Activated naive CD4-positive, alpha-beta T cell treated with anti-CD3 and anti-CD28 coated beads, Interleukin-2, amount 50 U/mL, for 72 hours (primary cell): ENCODE results near the gene RABEP2. TPM values are rescaled to one million over a fixed set of nuclear protein-coding genes. Genes with fewer than 3 reads are reported as not detected.
"Not testable (repeated sequence)": the region's sequence is repeated elsewhere in the genome, so short reads cannot be mapped to it uniquely, and the experiment has no call there.

Experiments used
- ATAC-seq, 2 donors: fragments of 150-1000 bp; cut with Tn5 transposase; 2 replicates each; pipeline ENCODE4 v1.10.0; 2021; ENCODE audit warnings: mild to moderate bottlenecking in 2 of 2, moderate library complexity in 2 of 2
- DNase-seq, 2 donors: peaks; one replicate each; pipeline ENCODE4 v3.0.0; 2021 to 2022; ENCODE audit warnings: low spot score in 2 of 2
- H3K27ac Mint-ChIP-seq, 2 donors: one replicate each; pipeline ENCODE4 v1.8.0; 2022; ENCODE audit warnings: mild to moderate bottlenecking in 2 of 2, mixed read lengths in 2 of 2
- H3K36me3 Mint-ChIP-seq, 2 donors: one replicate each; pipeline ENCODE4 v1.8.0; 2022; ENCODE audit warnings: mixed read lengths in 2 of 2
- H3K9me3 Mint-ChIP-seq, 2 donors: one replicate each; pipeline ENCODE4 v1.8.0; 2022; ENCODE audit warnings: mixed read lengths in 2 of 2
- total RNA-seq, 2 donors: library from RNA; stranded (reverse); gene quantifications; one replicate each; pipeline ENCODE4 v1.2.3, GENCODE V29; 2022

Gene RABEP2
- total RNA-seq, 2 donors from 2014 or later: 20.7 to 25.1 TPM

DNA sequence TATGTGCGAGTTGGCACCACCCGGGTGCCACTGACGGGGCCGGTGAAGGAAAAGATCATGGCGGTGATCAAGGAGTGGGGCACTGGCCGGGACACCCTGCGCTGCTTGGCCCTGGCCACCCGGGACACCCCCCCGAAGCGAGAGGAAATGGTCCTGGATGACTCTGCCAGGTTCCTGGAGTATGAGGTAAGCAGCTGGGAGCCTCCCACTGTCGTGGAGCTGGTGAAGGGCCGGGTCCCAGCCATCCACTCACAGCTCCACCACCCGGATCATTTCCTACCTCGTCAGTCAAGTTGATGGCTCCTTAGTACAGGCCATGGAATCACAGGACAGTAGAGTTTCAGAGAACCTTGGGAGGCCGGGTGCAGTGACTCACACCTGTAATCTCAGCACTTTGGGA lies 26.8 kb downstream of the RABEP2 start:
- no peaks in the 10 kb centered on the region for H3K36me3 Mint-ChIP-seq
- ATAC-seq (no peak), DNase-seq (no peak)
- peak overlapping the region in 1 of 2 donors; percentile 8 for H3K27ac Mint-ChIP-seq
- H3K9me3 Mint-ChIP-seq: no peaks in the 10 kb centered on the region

- no peak for DNase-seq
- Mint-ChIP-seq H3K27ac (peak overlapping the region in 1 of 2 donors; percentile 8), H3K36me3 (no peaks in the 10 kb centered on the region), H3K9me3 (no peaks in the 10 kb centered on the region)
- no peak for ATAC-seq
Measured at GRCh38 chr16:28897826-28898225, 27.2 kb downstream of the RABEP2 start.

DNA sequence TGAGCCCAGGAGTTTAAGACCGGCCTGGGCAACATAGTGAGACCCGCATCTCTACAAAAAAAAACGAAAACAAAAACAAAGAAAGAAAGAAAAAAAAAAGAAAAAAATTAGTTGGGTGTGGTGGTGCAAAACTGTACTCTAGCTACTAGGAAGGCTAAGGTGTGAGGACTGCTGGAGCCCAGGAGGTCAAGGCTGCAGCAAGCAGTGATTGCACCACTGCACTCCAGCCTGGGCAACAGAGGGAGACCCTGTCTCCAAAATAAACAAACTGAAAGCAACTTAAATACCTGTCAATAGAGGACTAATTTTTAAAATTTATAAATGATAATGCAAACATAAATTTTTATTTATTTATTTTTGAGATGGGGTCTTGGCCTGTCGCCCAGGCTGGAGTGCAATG lies 29.4 kb downstream of the RABEP2 start:
- ATAC-seq: no peak
- H3K36me3 Mint-ChIP-seq: no peaks in the 10 kb centered on the region
- no peak overlapping the region for H3K27ac Mint-ChIP-seq
- H3K9me3 Mint-ChIP-seq: no peaks in the 10 kb centered on the region
- DNase-seq: no peak

DNA sequence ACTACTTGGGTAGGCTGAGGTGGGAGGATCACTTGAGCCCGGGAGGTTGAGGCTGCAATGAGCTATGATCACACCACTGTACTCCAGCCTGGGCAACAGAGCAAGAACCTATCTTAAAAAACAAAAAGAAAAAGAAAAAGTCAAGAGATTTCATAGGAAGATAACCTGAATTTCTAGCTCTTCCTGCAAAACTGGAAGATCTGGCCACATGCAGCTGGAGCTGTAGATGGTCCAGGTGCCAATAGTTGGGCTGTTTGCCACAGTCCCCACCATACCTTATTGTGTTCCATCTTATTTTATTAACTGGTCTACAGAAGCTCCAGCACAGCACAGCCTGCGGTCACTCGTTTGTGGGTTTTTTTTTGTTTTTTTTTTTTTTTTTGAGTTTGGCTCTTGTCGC lies 31.7 kb downstream of the RABEP2 start:
- no peak for ATAC-seq
- no peak overlapping the region for H3K27ac Mint-ChIP-seq
- H3K9me3 Mint-ChIP-seq: no peaks in the 10 kb centered on the region
- no peak for DNase-seq
- H3K36me3 Mint-ChIP-seq: no peaks in the 10 kb centered on the region

- no peak overlapping the region for H3K27ac Mint-ChIP-seq
- DNase-seq: no peak
- ATAC-seq: no peak
- H3K36me3 Mint-ChIP-seq: no peaks in the 10 kb centered on the region
- H3K9me3 Mint-ChIP-seq: no peaks in the 10 kb centered on the region
Measured at GRCh38 chr16:28891964-28892890, 32.8 kb downstream of the RABEP2 start.

- not testable (repeated sequence) for H3K36me3 Mint-ChIP-seq, DNase-seq, ATAC-seq, H3K27ac Mint-ChIP-seq, H3K9me3 Mint-ChIP-seq
Measured at GRCh38 chr16:28890355-28890754, 34.7 kb downstream of the RABEP2 start.

GRCh38 chr16:28886945-28887344 lies 38.1 kb downstream of the RABEP2 start:
- no peaks in the 10 kb centered on the region for H3K9me3 Mint-ChIP-seq
- DNase-seq (no peak), ATAC-seq (no peak)
- H3K36me3 Mint-ChIP-seq: no peaks in the 10 kb centered on the region
- H3K27ac Mint-ChIP-seq: no peak overlapping the region

- H3K9me3 Mint-ChIP-seq: peaks cover 0 to 5% of the 10 kb centered on the region in 2 donors
- no peak for ATAC-seq
- H3K36me3 Mint-ChIP-seq: peaks cover 8 to 9% of the 10 kb centered on the region in 2 donors
- DNase-seq: no peak
- peak overlapping the region in 1 of 2 donors; percentile 56 for H3K27ac Mint-ChIP-seq
Measured at GRCh38 chr16:28884045-28884444, 41.0 kb downstream of the RABEP2 start.

DNA sequence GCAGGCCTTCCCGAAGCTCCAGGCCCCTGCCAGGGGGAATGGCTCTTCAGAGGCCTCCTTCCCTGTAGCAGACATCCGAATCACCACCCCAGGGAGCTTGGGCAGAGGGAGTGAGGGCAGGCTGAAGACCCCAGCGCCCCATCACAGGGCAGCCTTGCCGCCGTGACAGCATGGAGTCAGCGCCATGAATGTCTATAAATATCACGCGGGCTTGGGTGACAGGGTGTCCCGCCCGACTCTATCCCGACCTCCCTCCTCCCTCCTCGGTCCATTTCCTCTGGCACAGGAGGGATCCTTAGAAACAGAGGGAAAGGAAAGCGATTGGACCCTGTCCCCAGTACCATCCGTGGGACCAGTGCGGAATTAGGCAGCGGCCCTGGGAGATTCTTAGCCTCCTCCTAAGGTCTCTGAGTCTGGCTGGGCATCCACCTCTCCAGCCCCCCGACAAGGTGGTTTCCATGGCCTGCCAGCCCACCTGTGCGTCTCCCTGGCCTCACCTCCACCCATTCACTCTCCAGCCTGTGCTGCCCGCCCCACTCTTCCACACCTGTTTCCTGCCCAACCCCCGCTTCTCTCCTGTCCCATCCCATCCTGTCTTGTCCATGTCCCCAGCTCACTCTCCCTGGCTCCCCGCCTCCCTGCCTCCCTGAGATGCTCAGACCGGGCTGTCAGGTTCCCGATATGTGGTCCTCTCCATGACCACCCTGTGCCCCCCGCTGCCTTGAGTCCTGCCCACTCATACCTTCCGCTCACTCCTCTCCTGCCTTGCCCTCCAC lies 41.6 kb downstream of the RABEP2 start:
- no peak for ATAC-seq
- no peak for DNase-seq
- Mint-ChIP-seq H3K9me3 (peaks cover 0 to 5% of the 10 kb centered on the region in 2 donors), H3K27ac (no peak overlapping the region), H3K36me3 (peaks cover 8 to 9% of the 10 kb centered on the region in 2 donors)

DNA sequence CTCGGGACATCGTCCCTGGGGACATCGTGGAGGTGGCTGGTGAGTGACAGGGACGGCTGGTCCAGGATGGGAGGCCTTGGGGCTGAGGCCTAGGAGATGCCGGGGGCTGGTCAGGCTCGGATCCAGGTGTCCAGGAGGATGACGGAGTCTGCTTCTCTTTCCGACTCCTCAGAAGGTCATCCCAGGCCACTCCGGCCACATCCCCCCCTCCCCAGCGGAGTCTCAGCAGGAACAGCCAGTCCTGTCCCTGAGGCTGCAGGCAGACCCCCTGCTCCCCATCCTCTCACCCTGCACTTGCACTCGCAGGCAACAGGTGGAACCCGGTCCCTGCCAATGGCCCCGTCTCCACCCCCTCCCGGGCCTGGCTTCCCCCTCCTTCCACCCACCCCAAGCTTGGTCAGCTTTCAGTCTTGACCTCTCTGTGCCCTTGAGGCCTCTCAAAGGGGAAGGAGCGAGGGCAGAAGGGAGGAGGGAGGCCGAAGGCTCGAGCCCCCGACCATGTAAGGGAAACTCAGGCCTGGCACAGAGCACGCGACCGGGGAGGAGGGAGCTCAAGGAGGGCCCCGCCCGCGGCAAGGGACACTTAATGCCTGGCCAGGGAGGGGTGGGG lies 42.4 kb downstream of the RABEP2 start:
- no peak for ATAC-seq
- peaks cover 0 to 5% of the 10 kb centered on the region in 2 donors for H3K9me3 Mint-ChIP-seq

GRCh38 chr16:28881565-28881964 lies 43.5 kb downstream of the RABEP2 start:
- not testable (repeated sequence) for H3K36me3 Mint-ChIP-seq, H3K27ac Mint-ChIP-seq, H3K9me3 Mint-ChIP-seq, DNase-seq, ATAC-seq

More for the DNA sequence above, 42.4 kb downstream of the RABEP2 start:
- H3K36me3 Mint-ChIP-seq: peaks cover 8 to 9% of the 10 kb centered on the region in 2 donors
- DNase-seq: no peak
- H3K27ac Mint-ChIP-seq: no peak overlapping the region

GRCh38 chr16:28880955-28881354 lies 44.1 kb downstream of the RABEP2 start:
- H3K9me3 Mint-ChIP-seq: peaks cover 0 to 5% of the 10 kb centered on the region in 2 donors

GRCh38 chr16:28880589-28880915 lies 44.5 kb downstream of the RABEP2 start:
- DNase-seq (no peak), ATAC-seq (no peak)
- Mint-ChIP-seq H3K27ac (no peak overlapping the region), H3K36me3 (peaks cover 8 to 9% of the 10 kb centered on the region in 2 donors), H3K9me3 (peaks cover 0 to 5% of the 10 kb centered on the region in 2 donors)

More at GRCh38 chr16:28880955-28881354, 44.1 kb downstream of the RABEP2 start:
- no peak for DNase-seq
- peaks cover 8 to 9% of the 10 kb centered on the region in 2 donors for H3K36me3 Mint-ChIP-seq
- H3K27ac Mint-ChIP-seq: no peak overlapping the region
- no peak for ATAC-seq

DNA sequence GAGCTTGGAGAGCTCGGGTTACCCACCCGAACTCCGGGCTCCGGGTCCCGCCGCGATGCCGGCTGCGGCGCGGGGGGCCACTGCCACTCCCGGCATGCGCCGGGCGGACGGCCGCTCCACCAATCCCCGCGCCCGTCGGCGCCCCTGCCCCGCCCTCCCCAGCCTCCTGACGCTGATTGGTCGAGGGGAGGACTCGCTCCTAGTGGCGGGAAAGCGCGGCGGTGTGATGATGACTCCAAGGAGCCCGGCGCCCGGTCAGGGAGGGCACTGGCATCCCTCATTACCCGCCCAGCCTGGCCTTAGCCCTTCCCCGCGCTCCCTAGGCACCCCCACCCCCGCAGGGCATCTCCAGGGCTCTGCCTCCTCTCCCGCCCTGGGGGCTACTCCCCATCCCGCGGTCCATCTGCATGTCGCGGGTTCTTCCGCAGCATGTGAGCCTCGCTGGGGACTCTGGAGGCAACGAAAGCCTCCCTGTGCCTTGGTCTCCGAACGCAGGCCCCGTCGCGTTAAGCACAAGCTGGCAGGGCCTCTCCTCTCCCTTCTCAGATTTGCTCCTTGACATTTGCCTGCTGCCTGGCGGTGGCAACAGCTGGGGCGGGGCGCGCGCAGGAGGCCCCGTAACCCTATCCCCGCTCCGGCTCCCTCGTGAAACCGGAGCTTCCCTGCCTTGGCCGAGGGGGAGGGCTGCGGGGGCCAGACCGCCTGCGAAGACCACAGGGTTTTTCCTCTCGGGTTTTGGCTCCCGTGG lies 45.0 kb downstream of the RABEP2 start:
- peak overlapping the region in 1 of 2 donors; percentile 71 for H3K27ac Mint-ChIP-seq
- peak; percentile 94 to 96 for ATAC-seq
- peak; percentile 83 to 84 for DNase-seq
- peaks cover 8 to 9% of the 10 kb centered on the region in 2 donors for H3K36me3 Mint-ChIP-seq
- H3K9me3 Mint-ChIP-seq: peaks cover 0 to 5% of the 10 kb centered on the region in 2 donors

- peak; percentile 53 to 56 for ATAC-seq
- H3K36me3 Mint-ChIP-seq: peaks cover 8 to 9% of the 10 kb centered on the region in 2 donors
- peak overlapping the region; percentile 60 to 71 for H3K27ac Mint-ChIP-seq
- H3K9me3 Mint-ChIP-seq: peaks cover 0 to 5% of the 10 kb centered on the region in 2 donors
- no peak for DNase-seq
Measured at GRCh38 chr16:28879261-28879840, 45.7 kb downstream of the RABEP2 start.
